CD14-positive monocyte (primary cell): ENCODE results near the gene IQUB. TPM values are rescaled to one million over a fixed set of nuclear protein-coding genes. Genes with fewer than 3 reads are reported as not detected.

Source experiments
- DNase-seq, 3 donors: peaks; one replicate each; pipeline ENCODE4 v3.0.0-alpha.2; 2011 to 2022
- H2AFZ ChIP-seq: 2 replicates; pipeline ENCODE4 v1.6.0; 2012; ENCODE audit warnings: mild to moderate bottlenecking, low read depth, low read length, inconsistent platforms; ENCODE audit not compliant: insufficient read depth, poor library complexity, severe bottlenecking
- H3K27ac ChIP-seq, 2 donors: 1 replicate in 1 of 2; 2 replicates in 1 of 2; pipeline ENCODE4 v1.5.1; 2012 to 2013; ENCODE audit warnings: low read length in 2 of 2, control low read depth in 1 of 2, inconsistent platforms in 1 of 2, low read depth in 1 of 2, mild to moderate bottlenecking in 1 of 2
- H3K27me3 ChIP-seq, 2 donors: one replicate each; pipeline versions ENCODE4 v1.6.0 to v1.6.1; 2011 to 2013; ENCODE audit warnings: low read length in 2 of 2; ENCODE audit not compliant: control insufficient read depth in 2 of 2, insufficient read depth in 2 of 2
- H3K36me3 ChIP-seq, 2 donors: replicated peaks in 1 of 2; 1 replicate in 1 of 2; 2 replicates in 1 of 2; pipeline versions ENCODE4 v1.5.1 to v1.6.1; 2012 to 2013; ENCODE audit warnings: low read length in 2 of 2, control low read depth in 1 of 2, inconsistent platforms in 1 of 2, mild to moderate bottlenecking in 1 of 2; ENCODE audit not compliant: insufficient read depth in 2 of 2, control insufficient read depth in 1 of 2
- H3K4me1 ChIP-seq, 2 donors: 1 replicate in 1 of 2; 2 replicates in 1 of 2; pipeline versions ENCODE4 v1.5.1 to v1.6.1; 2012 to 2013; ENCODE audit warnings: low read length in 2 of 2, control low read depth in 1 of 2, inconsistent platforms in 1 of 2, mild to moderate bottlenecking in 1 of 2, moderate library complexity in 1 of 2; ENCODE audit not compliant: insufficient read depth in 2 of 2, control insufficient read depth in 1 of 2
- H3K4me2 ChIP-seq: replicated peaks from 2 replicates; pipeline ENCODE3; 2012; ENCODE audit warnings: low read length, moderate library complexity, mild to moderate bottlenecking; ENCODE audit not compliant: poor library complexity, severe bottlenecking; ENCODE audit errors: extremely low read depth
- H3K4me3 ChIP-seq, 3 experiments: fragments of 200-600 bp in 1 of 3; sonication (generic) in 1 of 3; replicated peaks in 1 of 3; 1 replicate in 2 of 3; 2 replicates in 1 of 3; pipeline ENCODE4 v1.5.1; 2011 to 2013; ENCODE audit warnings: low read length in 3 of 3, mild to moderate bottlenecking in 3 of 3, control low read depth in 2 of 3, low read depth in 2 of 3, inconsistent platforms in 1 of 3, moderate library complexity in 1 of 3
- H3K79me2 ChIP-seq: 2 replicates; pipeline ENCODE4 v1.6.0; 2012; ENCODE audit warnings: mild to moderate bottlenecking, control low read depth, inconsistent platforms, low read length, moderate library complexity; ENCODE audit not compliant: insufficient read depth
- H3K9ac ChIP-seq: 2 replicates; pipeline ENCODE4 v1.6.0; 2017; ENCODE audit warnings: low read length, mild to moderate bottlenecking; ENCODE audit not compliant: insufficient read depth, poor library complexity, severe bottlenecking
- H3K9me3 ChIP-seq, 2 donors: replicated peaks in 1 of 2; 1 replicate in 1 of 2; 2 replicates in 1 of 2; pipeline versions ENCODE4 v1.5.1 to v1.6.1; 2012 to 2013; ENCODE audit warnings: low read length in 2 of 2, control low read depth in 1 of 2; ENCODE audit not compliant: control insufficient read depth in 1 of 2, insufficient read depth in 1 of 2
- H4K20me1 ChIP-seq: 2 replicates; pipeline ENCODE4 v1.6.0; 2012; ENCODE audit warnings: mild to moderate bottlenecking, low read length, control low read depth, moderate library complexity; ENCODE audit not compliant: insufficient read depth
- H3K27ac Mint-ChIP-seq, 7 donors: one replicate each; pipeline ENCODE4 v1.8.0; 2020; ENCODE audit warnings: mild to moderate bottlenecking in 7 of 7, mixed read lengths in 7 of 7, moderate library complexity in 6 of 7, inconsistent platforms in 2 of 7
- H3K27me3 Mint-ChIP-seq, 3 donors: one replicate each; pipeline ENCODE4 v1.8.0; 2021 to 2022; ENCODE audit warnings: low read depth in 3 of 3, mild to moderate bottlenecking in 3 of 3, mixed read lengths in 3 of 3, moderate library complexity in 3 of 3, inconsistent platforms in 1 of 3
- H3K36me3 Mint-ChIP-seq, 2 donors: one replicate each; pipeline ENCODE4 v1.8.0; 2020; ENCODE audit warnings: mixed read lengths in 2 of 2, inconsistent platforms in 1 of 2, mild to moderate bottlenecking in 1 of 2
- H3K4me1 Mint-ChIP-seq: one replicate; pipeline ENCODE4 v1.8.0; 2020; ENCODE audit warnings: mild to moderate bottlenecking, mixed read lengths
- H3K4me3 Mint-ChIP-seq, 2 donors: one replicate each; pipeline ENCODE4 v1.8.0; 2020; ENCODE audit warnings: mild to moderate bottlenecking in 2 of 2, mixed read lengths in 2 of 2, moderate library complexity in 1 of 2
- H3K9me3 Mint-ChIP-seq, 7 donors: one replicate each; pipeline ENCODE4 v1.8.0; 2020 to 2022; ENCODE audit warnings: mixed read lengths in 7 of 7, mild to moderate bottlenecking in 6 of 7, moderate library complexity in 6 of 7, inconsistent platforms in 2 of 7
- WGBS: methylation state at CpG from one replicate; pipeline ENCODE4 v1.1.5; 2013; ENCODE audit warnings: missing lambda C conversion rate; ENCODE audit not compliant: insufficient coverage; 5-methylcytosine and 5-hydroxymethylcytosine counted together
- intact Hi-C, 2 donors: fragments of 100-400 bp; cut with micrococcal nuclease; formaldehyde crosslinking; loops; one replicate each; pipeline versions ENCODE4 v1.15.0 to v1.15.1; 2023
- polyA plus RNA-seq, 3 donors: library from polyadenylated mRNA; depleted of rRNA in 1 of 3; unstranded in 2 of 3; stranded (reverse) in 1 of 3; fragments of 300-500 nt in 2 of 3; fragments of >200 nt in 1 of 3; fragmentation: Illumina TruSeq in 2 of 3; gene quantifications; 1 replicate in 2 of 3; 2 replicates in 1 of 3; pipeline ENCODE4 v1.2.3, GENCODE V29; 2012 to 2021
- TF ChIP-seq, protein P1 (sequence below): fragments of 200-600 bp; IDR thresholded peaks from one replicate; pipeline ENCODE4 v1.8.0; 2022; ENCODE audit warnings: antibody characterized with exemption, mild to moderate bottlenecking

IQUB gene
- polyA plus RNA-seq, 3 donors = 0.07 TPM; not detected in 2

DNA sequence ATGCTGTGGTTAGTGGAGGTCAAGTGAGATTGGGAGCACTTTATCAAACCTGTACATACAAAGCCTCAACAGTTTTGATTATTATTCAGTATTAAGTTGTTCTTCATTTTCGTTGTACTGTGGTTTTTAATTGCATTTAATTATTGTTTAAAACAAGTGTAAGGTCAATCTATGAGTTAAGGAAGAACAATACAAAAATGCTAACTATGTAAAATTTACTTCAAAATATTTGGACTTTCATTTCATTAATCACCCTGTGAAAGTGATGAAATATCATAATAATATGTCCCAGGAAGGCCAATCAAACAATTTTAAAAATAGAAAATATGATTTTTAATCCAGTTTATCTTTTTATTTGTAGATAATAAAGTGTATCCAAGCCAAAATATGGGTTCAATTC, 36.8 kb upstream of the IQUB start:
- H3K27ac ChIP-seq = no peak overlapping the region
- no peak for DNase-seq
- no peaks in the 10 kb centered on the region for H4K20me1 ChIP-seq
- H3K36me3 Mint-ChIP-seq = no peaks in the 10 kb centered on the region
- H3K4me3 ChIP-seq = no peak overlapping the region
- H3K9ac ChIP-seq = no peak overlapping the region
- no peak overlapping the region for H3K4me2 ChIP-seq
- TF ChIP-seq, protein P1, sequence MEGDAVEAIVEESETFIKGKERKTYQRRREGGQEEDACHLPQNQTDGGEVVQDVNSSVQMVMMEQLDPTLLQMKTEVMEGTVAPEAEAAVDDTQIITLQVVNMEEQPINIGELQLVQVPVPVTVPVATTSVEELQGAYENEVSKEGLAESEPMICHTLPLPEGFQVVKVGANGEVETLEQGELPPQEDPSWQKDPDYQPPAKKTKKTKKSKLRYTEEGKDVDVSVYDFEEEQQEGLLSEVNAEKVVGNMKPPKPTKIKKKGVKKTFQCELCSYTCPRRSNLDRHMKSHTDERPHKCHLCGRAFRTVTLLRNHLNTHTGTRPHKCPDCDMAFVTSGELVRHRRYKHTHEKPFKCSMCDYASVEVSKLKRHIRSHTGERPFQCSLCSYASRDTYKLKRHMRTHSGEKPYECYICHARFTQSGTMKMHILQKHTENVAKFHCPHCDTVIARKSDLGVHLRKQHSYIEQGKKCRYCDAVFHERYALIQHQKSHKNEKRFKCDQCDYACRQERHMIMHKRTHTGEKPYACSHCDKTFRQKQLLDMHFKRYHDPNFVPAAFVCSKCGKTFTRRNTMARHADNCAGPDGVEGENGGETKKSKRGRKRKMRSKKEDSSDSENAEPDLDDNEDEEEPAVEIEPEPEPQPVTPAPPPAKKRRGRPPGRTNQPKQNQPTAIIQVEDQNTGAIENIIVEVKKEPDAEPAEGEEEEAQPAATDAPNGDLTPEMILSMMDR = no peak
- H3K4me1 ChIP-seq = no peaks in the 10 kb centered on the region
- H3K79me2 ChIP-seq = no peaks in the 10 kb centered on the region
- H3K27me3 Mint-ChIP-seq = peaks cover 1 to 8% (median 4%) of the 10 kb centered on the region in 3 donors
- peaks cover 0 to 2% of the 10 kb centered on the region in 2 donors for H3K27me3 ChIP-seq
- intact Hi-C loops = no loop called here
- no peak overlapping the region for H3K27ac Mint-ChIP-seq
- H3K9me3 ChIP-seq = no peaks in the 10 kb centered on the region
- no peaks in the 10 kb centered on the region for H3K36me3 ChIP-seq
- peaks cover 11% of the 10 kb centered on the region for H3K4me1 Mint-ChIP-seq
- no peaks in the 10 kb centered on the region for H3K9me3 Mint-ChIP-seq
- no peak overlapping the region for H2AFZ ChIP-seq
- no peak overlapping the region for H3K4me3 Mint-ChIP-seq
- WGBS = no CpG with 5 or more reads among the region's 1 CpG

DNA sequence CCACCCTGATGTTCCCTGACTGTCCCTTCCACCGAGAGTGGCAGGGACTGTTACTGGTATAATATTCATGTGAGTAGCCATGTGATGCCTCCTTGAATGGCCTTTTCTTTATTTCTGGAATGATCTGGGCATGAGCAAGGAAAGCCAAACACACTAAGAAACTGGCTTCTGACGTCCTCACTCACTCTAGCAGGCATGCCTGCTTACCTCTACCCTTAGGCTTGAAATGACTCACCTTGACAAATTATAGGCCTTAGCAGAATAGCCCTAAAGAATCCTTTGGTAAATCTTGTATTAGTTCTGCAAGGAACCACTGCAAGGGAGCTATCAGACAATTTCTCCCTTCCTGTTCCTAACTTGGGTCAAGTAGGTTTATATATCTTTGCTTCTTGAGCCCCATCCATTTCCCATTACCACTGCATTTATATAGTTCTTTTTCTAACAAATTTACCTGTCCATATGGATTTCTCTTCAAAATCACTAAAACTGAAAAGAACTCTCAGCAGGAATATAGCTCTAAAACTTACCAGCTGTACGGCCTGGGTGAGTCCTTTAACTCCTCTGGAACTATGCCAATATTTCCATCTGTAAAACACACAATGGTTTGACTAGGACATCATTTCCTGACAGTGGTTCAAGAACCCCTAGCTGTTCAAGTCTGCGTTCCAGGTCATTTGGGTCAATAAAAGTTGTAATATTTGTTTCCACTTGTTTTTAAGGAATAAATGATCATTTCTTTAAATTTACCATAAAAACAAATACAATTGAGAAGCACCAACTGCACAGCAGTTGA, 36.2 kb upstream of the IQUB start:
- Histone ChIP-seq H2AFZ (no peak overlapping the region), H3K4me1 (no peaks in the 10 kb centered on the region), H4K20me1 (no peaks in the 10 kb centered on the region), H3K27ac (no peak overlapping the region), H3K9me3 (no peaks in the 10 kb centered on the region), H3K36me3 (no peaks in the 10 kb centered on the region), H3K9ac (no peak overlapping the region), H3K4me3 (no peak overlapping the region), H3K27me3 (peaks cover 0 to 2% of the 10 kb centered on the region in 2 donors), H3K79me2 (no peaks in the 10 kb centered on the region), H3K4me2 (no peak overlapping the region)
- H3K4me1 Mint-ChIP-seq = peaks cover 11% of the 10 kb centered on the region
- intact Hi-C loops = no loop called here
- no peaks in the 10 kb centered on the region for H3K36me3 Mint-ChIP-seq
- 67% methylated on average over 1 of the region's 4 CpGs for WGBS
- H3K27ac Mint-ChIP-seq = no peak overlapping the region
- peaks cover 0 to 8% (median 4%) of the 10 kb centered on the region in 3 donors for H3K27me3 Mint-ChIP-seq
- no peak overlapping the region for H3K4me3 Mint-ChIP-seq
- TF ChIP-seq, protein P1 = no peak
- no peak for DNase-seq
- H3K9me3 Mint-ChIP-seq = no peaks in the 10 kb centered on the region
